ENCODE data around the gene B3GAT1. TPM values are rescaled to one million over a fixed set of nuclear protein-coding genes. Genes with fewer than 3 reads are reported as not detected.

The B3GAT1 gene
- total and polyA plus RNA-seq, 2 experiments from 2014 or later, result 4.8 to 28.3 TPM

DNA sequence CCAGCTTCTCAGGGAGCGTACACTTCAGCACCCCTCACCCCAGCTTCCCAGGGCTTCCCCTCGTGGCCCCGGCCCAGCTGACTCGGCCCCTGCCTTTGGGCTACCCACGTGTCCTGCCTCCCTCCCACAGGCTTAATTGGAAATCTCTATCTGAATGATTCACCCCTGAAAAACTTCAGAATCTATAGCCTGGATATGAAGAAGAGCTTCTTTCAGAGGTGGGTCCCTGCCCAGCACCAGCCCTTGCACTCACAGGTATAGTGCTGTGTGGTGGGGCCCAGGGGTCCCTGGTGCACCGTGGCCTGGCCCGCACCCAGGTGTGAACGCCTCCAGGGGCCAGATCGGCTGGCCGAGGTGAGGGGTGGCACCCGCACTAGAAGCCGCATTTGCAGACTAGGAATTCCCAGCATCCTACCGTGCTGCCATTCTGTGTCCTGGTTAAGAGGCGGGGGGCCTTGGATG lies 38.4 kb downstream of the B3GAT1 start (continued):
- TF ChIP-seq, protein P1, sequence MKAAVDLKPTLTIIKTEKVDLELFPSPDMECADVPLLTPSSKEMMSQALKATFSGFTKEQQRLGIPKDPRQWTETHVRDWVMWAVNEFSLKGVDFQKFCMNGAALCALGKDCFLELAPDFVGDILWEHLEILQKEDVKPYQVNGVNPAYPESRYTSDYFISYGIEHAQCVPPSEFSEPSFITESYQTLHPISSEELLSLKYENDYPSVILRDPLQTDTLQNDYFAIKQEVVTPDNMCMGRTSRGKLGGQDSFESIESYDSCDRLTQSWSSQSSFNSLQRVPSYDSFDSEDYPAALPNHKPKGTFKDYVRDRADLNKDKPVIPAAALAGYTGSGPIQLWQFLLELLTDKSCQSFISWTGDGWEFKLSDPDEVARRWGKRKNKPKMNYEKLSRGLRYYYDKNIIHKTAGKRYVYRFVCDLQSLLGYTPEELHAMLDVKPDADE (IDR thresholded peaks at IDR 0.05), result no peak

DNA sequence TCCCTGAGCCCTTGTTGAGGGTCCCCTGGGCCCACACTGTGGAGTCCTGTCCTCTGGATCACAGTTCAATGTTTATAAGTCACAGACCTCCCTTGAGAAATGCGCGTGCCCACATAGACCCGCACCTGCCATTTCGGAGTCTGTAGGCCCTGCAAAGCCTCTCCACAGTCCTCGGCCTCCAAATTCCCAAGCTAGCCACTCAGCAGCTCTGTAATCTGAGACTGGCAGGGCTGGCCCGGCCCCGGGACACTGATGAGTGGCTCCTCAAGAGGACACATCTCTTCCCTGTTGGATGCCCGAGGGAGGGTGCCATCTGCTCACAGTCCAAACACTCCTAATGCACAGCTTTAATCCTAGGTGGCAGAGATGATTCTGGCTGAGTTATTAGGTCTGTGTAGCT lies 39.1 kb downstream of the B3GAT1 start:
- no peak overlapping the region for H3K4me2 ChIP-seq
- no peak for TF ChIP-seq ZNF331 (CRISPR knock-in tag; IDR thresholded peaks at IDR 0.05; ENCODE audit: low read depth)
- no peak for TF ChIP-seq JUNB (IDR thresholded peaks at IDR 0.05; ENCODE audit: unreplicated experiment)
- TF ChIP-seq ZNF462 (CRISPR knock-in tag; IDR thresholded peaks at IDR 0.05), result no peak
- TF ChIP-seq EZH2 (IDR thresholded peaks at IDR 0.05; ENCODE audit: low read depth, unreplicated experiment), result no peak
- no peak for TF ChIP-seq CREB1 (CRISPR knock-in tag; IDR thresholded peaks at IDR 0.05; ENCODE audit: low read depth)
- no peak for TF ChIP-seq EZH2phosphoT487 (IDR thresholded peaks at IDR 0.05; ENCODE audit: unreplicated experiment)
- TF ChIP-seq POLR2AphosphoS5 (IDR thresholded peaks at IDR 0.05; ENCODE audit: low read depth), result no peak
- TF ChIP-seq, protein P2, sequence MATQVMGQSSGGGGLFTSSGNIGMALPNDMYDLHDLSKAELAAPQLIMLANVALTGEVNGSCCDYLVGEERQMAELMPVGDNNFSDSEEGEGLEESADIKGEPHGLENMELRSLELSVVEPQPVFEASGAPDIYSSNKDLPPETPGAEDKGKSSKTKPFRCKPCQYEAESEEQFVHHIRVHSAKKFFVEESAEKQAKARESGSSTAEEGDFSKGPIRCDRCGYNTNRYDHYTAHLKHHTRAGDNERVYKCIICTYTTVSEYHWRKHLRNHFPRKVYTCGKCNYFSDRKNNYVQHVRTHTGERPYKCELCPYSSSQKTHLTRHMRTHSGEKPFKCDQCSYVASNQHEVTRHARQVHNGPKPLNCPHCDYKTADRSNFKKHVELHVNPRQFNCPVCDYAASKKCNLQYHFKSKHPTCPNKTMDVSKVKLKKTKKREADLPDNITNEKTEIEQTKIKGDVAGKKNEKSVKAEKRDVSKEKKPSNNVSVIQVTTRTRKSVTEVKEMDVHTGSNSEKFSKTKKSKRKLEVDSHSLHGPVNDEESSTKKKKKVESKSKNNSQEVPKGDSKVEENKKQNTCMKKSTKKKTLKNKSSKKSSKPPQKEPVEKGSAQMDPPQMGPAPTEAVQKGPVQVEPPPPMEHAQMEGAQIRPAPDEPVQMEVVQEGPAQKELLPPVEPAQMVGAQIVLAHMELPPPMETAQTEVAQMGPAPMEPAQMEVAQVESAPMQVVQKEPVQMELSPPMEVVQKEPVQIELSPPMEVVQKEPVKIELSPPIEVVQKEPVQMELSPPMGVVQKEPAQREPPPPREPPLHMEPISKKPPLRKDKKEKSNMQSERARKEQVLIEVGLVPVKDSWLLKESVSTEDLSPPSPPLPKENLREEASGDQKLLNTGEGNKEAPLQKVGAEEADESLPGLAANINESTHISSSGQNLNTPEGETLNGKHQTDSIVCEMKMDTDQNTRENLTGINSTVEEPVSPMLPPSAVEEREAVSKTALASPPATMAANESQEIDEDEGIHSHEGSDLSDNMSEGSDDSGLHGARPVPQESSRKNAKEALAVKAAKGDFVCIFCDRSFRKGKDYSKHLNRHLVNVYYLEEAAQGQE (IDR thresholded peaks at IDR 0.05; ENCODE audit: unreplicated experiment), result no peak
- TF ChIP-seq NANOG (IDR thresholded peaks at IDR 0.05; ENCODE audit: borderline replicate concordance), result no peak
- TF ChIP-seq, protein P1 (IDR thresholded peaks at IDR 0.05), result no peak
- TF ChIP-seq STAT1 (IDR thresholded peaks at IDR 0.05; ENCODE audit: unreplicated experiment), result no peak

More for the DNA sequence above, 39.1 kb downstream of the B3GAT1 start:
- H3K27me3 Mint-ChIP-seq (ENCODE audit: insufficient read depth, low read depth, poor library complexity), result peaks cover 13% of the 10 kb centered on the region
- no peaks in the 10 kb centered on the region for H3F3A ChIP-seq (replicated peaks; ENCODE audit: low read depth)
- peaks cover 9% of the 10 kb centered on the region; the same call in 2 of the 3 replicates for H3K36me3 Mint-ChIP-seq (ENCODE audit: low read depth)
- H3K27ac Mint-ChIP-seq, result 0 out of 2 replicates have a peak overlapping the region, but pooled peaks have one; percentile 15
- peaks cover 17% of the 10 kb centered on the region for H3K4me1 Mint-ChIP-seq
- H3K27ac ChIP-seq (ENCODE audit: low read depth), result no peak overlapping the region
- H3K79me2 ChIP-seq (replicated peaks; ENCODE audit: insufficient read depth), result no peaks in the 10 kb centered on the region
- no peaks in the 10 kb centered on the region for H3K9me2 ChIP-seq (ENCODE audit: insufficient read depth)
- H3K27me3 ChIP-seq (ENCODE audit: insufficient read depth), result no peaks in the 10 kb centered on the region
- no peaks in the 10 kb centered on the region for H3K4me1 ChIP-seq (ENCODE audit: insufficient read depth)
- H3K36me3 ChIP-seq (ENCODE audit: insufficient read depth), result no peaks in the 10 kb centered on the region; the same call in 1 of the 2 replicates
- ATAC-seq, result peak; percentile 29
- DNase-seq (ENCODE audit: low spot score), result no peak
- no peak overlapping the region for H3K4me3 Mint-ChIP-seq
- H3K9me3 Mint-ChIP-seq, result no peaks in the 10 kb centered on the region
- no peak overlapping the region for H2AFZ ChIP-seq
- H3K4me3 ChIP-seq, result no peak overlapping the region
- H4K20me1 ChIP-seq (replicated peaks; ENCODE audit: insufficient read depth), result no peaks in the 10 kb centered on the region
